KMS-11 (cell line): ENCODE results near the gene UBE2R2.

Experiments used
- H2AFZ ChIP-seq: fragments of 200-600 bp; sonication (generic); 2 replicates; pipeline ENCODE4 v1.6.1; 2016; ENCODE audit warnings: antibody characterized with exemption, mixed run types, low read depth
- H3K27ac ChIP-seq: fragments of 200-600 bp; sonication (generic); 2 replicates; pipeline ENCODE4 v1.6.1; 2016; ENCODE audit warnings: mild to moderate bottlenecking, mixed run types
- H3K27me3 ChIP-seq: fragments of 200-600 bp; sonication (generic); 2 replicates; pipeline ENCODE4 v1.6.1; 2017; ENCODE audit warnings: mild to moderate bottlenecking, low read depth, mixed run types, moderate library complexity; ENCODE audit not compliant: insufficient read depth
- H3K36me3 ChIP-seq: fragments of 200-600 bp; sonication (generic); 2 replicates; pipeline ENCODE4 v1.6.1; 2017; ENCODE audit warnings: mild to moderate bottlenecking, mixed run types; ENCODE audit not compliant: insufficient read depth
- H3K4me1 ChIP-seq: fragments of 200-600 bp; sonication (generic); 2 replicates; pipeline ENCODE4 v1.6.1; 2016; ENCODE audit warnings: mild to moderate bottlenecking, low read depth, mixed run types; ENCODE audit not compliant: poor library complexity, severe bottlenecking
- H3K4me2 ChIP-seq: fragments of 200-600 bp; sonication (generic); 2 replicates; pipeline ENCODE4 v1.7.0; 2016; ENCODE audit warnings: mild to moderate bottlenecking, mixed run types
- H3K4me3 ChIP-seq: fragments of 200-600 bp; sonication (generic); IDR thresholded peaks from 2 replicates; pipeline ENCODE4 v1.6.1; 2017; ENCODE audit warnings: low read depth, low read length, mixed read lengths; ENCODE audit not compliant: insufficient read depth
- H3K79me2 ChIP-seq: fragments of 200-600 bp; sonication (generic); 2 replicates; pipeline ENCODE4 v1.6.1; 2016; ENCODE audit warnings: low read depth, mixed run types; ENCODE audit not compliant: insufficient read depth
- H3K9ac ChIP-seq: fragments of 200-600 bp; sonication (generic); 2 replicates; pipeline ENCODE4 v1.6.1; 2016; ENCODE audit warnings: mild to moderate bottlenecking, mixed run types
- H4K20me1 ChIP-seq: fragments of 200-600 bp; sonication (generic); 2 replicates; pipeline ENCODE4 v1.6.1; 2016; ENCODE audit warnings: mild to moderate bottlenecking, mixed run types; ENCODE audit not compliant: insufficient read depth
- TF ChIP-seq, protein P1 (sequence below): fragments of 200-600 bp; sonication (generic); conservative IDR thresholded peaks from 2 replicates; pipeline ENCODE4 v1.6.1; 2017; ENCODE audit warnings: low read depth, mild to moderate bottlenecking, antibody characterized with exemption, low read length, moderate library complexity, mixed read lengths

The UBE2R2 gene

GRCh38 chr9:33884856-33885701 lies 68.1 kb downstream of the UBE2R2 start:
- H3K9ac ChIP-seq = no peak overlapping the region
- no peak overlapping the region for H3K4me2 ChIP-seq
- H3K36me3 ChIP-seq = no peaks in the 10 kb centered on the region
- H3K79me2 ChIP-seq = peaks cover 55% of the 10 kb centered on the region
- H3K27ac ChIP-seq = no peak overlapping the region
- H3K27me3 ChIP-seq = no peaks in the 10 kb centered on the region
- TF ChIP-seq, protein P1, sequence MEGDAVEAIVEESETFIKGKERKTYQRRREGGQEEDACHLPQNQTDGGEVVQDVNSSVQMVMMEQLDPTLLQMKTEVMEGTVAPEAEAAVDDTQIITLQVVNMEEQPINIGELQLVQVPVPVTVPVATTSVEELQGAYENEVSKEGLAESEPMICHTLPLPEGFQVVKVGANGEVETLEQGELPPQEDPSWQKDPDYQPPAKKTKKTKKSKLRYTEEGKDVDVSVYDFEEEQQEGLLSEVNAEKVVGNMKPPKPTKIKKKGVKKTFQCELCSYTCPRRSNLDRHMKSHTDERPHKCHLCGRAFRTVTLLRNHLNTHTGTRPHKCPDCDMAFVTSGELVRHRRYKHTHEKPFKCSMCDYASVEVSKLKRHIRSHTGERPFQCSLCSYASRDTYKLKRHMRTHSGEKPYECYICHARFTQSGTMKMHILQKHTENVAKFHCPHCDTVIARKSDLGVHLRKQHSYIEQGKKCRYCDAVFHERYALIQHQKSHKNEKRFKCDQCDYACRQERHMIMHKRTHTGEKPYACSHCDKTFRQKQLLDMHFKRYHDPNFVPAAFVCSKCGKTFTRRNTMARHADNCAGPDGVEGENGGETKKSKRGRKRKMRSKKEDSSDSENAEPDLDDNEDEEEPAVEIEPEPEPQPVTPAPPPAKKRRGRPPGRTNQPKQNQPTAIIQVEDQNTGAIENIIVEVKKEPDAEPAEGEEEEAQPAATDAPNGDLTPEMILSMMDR = no peak
- no peak overlapping the region for H2AFZ ChIP-seq
- H3K4me3 ChIP-seq = no peak overlapping the region
- H4K20me1 ChIP-seq = no peaks in the 10 kb centered on the region; the same call in 1 of the 2 replicates
- peaks cover 24% of the 10 kb centered on the region for H3K4me1 ChIP-seq

GRCh38 chr9:33885948-33886347 lies 69.0 kb downstream of the UBE2R2 start:
- Histone ChIP-seq H3K4me1 (peaks cover 15% of the 10 kb centered on the region), H3K4me2 (no peak overlapping the region), H3K27me3 (no peaks in the 10 kb centered on the region), H3K79me2 (peaks cover 49% of the 10 kb centered on the region), H3K9ac (no peak overlapping the region), H2AFZ (no peak overlapping the region), H3K27ac (no peak overlapping the region), H3K4me3 (no peak overlapping the region), H4K20me1 (no peaks in the 10 kb centered on the region; the same call in 1 of the 2 replicates), H3K36me3 (no peaks in the 10 kb centered on the region)
- TF ChIP-seq, protein P1 = no peak

- no peaks in the 10 kb centered on the region for H3K36me3 ChIP-seq
- H3K27ac ChIP-seq = no peak overlapping the region
- H3K9ac ChIP-seq = no peak overlapping the region
- H2AFZ ChIP-seq = no peak overlapping the region
- H3K79me2 ChIP-seq = peaks cover 4% of the 10 kb centered on the region; the same call in 1 of the 2 replicates
- no peak overlapping the region for H3K4me3 ChIP-seq
- no peak overlapping the region for H3K4me2 ChIP-seq
- H3K27me3 ChIP-seq = no peaks in the 10 kb centered on the region
- H4K20me1 ChIP-seq = no peaks in the 10 kb centered on the region
- no peaks in the 10 kb centered on the region for H3K4me1 ChIP-seq
- TF ChIP-seq, protein P1 = no peak
These were observed 76.9 kb downstream of the UBE2R2 start for GRCh38 chr9:33893861-33894260.

GRCh38 chr9:33894316-33894715 lies 77.4 kb downstream of the UBE2R2 start:
- H3K4me1 ChIP-seq = no peaks in the 10 kb centered on the region

More at GRCh38 chr9:33894316-33894715, 77.4 kb downstream of the UBE2R2 start:
- H4K20me1 ChIP-seq = no peaks in the 10 kb centered on the region
- no peak overlapping the region for H3K27ac ChIP-seq
- H3K27me3 ChIP-seq = no peaks in the 10 kb centered on the region
- H3K9ac ChIP-seq = no peak overlapping the region
- H3K79me2 ChIP-seq = peaks cover 4% of the 10 kb centered on the region; the same call in 1 of the 2 replicates
- no peak overlapping the region for H3K4me2 ChIP-seq
- H3K36me3 ChIP-seq = no peaks in the 10 kb centered on the region
- no peak overlapping the region for H2AFZ ChIP-seq
- TF ChIP-seq, protein P1 = no peak
- H3K4me3 ChIP-seq = no peak overlapping the region
